ENCODE measurements around the gene SPRED2. TPM values are rescaled to one million over a fixed set of nuclear protein-coding genes. Genes with fewer than 3 reads are reported as not detected.

The SPRED2 gene
- total and polyA plus RNA-seq, 2 of the 8 experiments (the other 6 are each of a cell fraction or from before 2014, with no cell fraction given): 15.3 to 22.5 TPM

DNA sequence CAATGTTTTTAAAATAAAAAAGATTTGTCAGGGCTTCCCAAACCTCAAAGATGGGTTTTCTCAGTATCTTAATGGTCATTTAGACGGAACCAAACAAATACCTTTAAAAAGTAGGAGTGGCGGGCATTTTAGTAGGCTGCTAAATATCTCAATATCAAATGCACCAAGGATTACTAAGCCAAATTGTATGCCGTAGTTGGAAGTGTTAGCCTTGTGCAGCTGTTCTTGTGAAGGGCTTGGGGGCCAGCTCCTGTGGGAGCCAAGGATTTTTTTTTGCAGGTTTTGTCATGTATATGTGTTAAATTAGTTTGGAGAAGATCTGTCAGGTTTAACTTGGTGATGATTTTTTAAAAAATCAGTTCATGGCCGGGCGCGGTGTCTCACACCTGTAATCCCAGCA lies 152.6 kb downstream of the SPRED2 start:
- H3K4me3 ChIP-seq (ENCODE audit: extremely low read depth in 1 of 4, insufficient read depth in 2 of 4, low read depth in 3 of 4, low read length in 4 of 4): no peak overlapping the region
- DNase-seq (ENCODE audit: low read depth in 1 of 2, low spot score in 2 of 2): no peak
- peaks cover 37 to 64% (median 62%) of the 10 kb centered on the region in 4 experiments for H3K27me3 ChIP-seq (replicated peaks in 1 of 4; ENCODE audit: control insufficient read depth in 3 of 4, extremely low read depth in 1 of 4, insufficient read depth in 3 of 4, low read length in 3 of 4)
- H4K5ac ChIP-seq (ENCODE audit: insufficient read length, low read depth, low read length): no peak overlapping the region
- H4K8ac ChIP-seq (ENCODE audit: extremely low read depth, insufficient read depth, low read length): no peak overlapping the region
- H3K18ac ChIP-seq (ENCODE audit: extremely low read depth, low read length): no peak overlapping the region
- no peak overlapping the region for H2AFZ ChIP-seq (ENCODE audit: low read length)
- no peak overlapping the region for H2BK15ac ChIP-seq (ENCODE audit: low read length)
- 88% methylated on average over 6 of the region's 6 CpGs; no CpG with 5 or more reads in 1 of the 2 experiments for WGBS, 2 experiments (ENCODE audit: extremely low coverage in 1 of 2, insufficient coverage in 1 of 2, insufficient read length in 1 of 2, insufficient replicate concordance in 2 of 2, low coverage in 1 of 2, low lambda C conversion rate in 2 of 2, missing lambda C conversion rate in 1 of 2)
- H3K27ac ChIP-seq (ENCODE audit: low read depth, low read length): no peak overlapping the region
- ChIA-PET CTCF (ENCODE audit: partially characterized antibody) (interaction anchor here (0.6 to 1.8 kb wide), 4 partner anchors 13 to 294 kb away, joined by 3 to 7 read pairs (median 3); no protein-coding TSS in a partner anchor), POLR2A (ENCODE audit: partially characterized antibody) (interaction anchor here (0.6 kb wide), 1 partner anchor 21 kb away, joined by 3 read pairs; no protein-coding TSS in a partner anchor)
- no peak overlapping the region for H4K91ac ChIP-seq (replicated peaks; ENCODE audit: insufficient read length, low read length)
- H3K79me2 ChIP-seq (ENCODE audit: control insufficient read depth in 1 of 2, insufficient read depth in 2 of 2, low read length in 2 of 2): no peaks in the 10 kb centered on the region
- no peaks in the 10 kb centered on the region for H3K36me3 ChIP-seq (ENCODE audit: control insufficient read depth in 2 of 4, insufficient read depth in 4 of 4, low read length in 3 of 4)
- H4K20me1 ChIP-seq (replicated peaks in 1 of 2; ENCODE audit: control insufficient read depth in 1 of 2, insufficient read depth in 2 of 2, low read length in 2 of 2): peaks cover 0 to 16% of the 10 kb centered on the region in 2 experiments
- H3K4ac ChIP-seq (replicated peaks; ENCODE audit: insufficient read length, low read depth, low read length): no peak overlapping the region
- no peak overlapping the region for H2BK5ac ChIP-seq (ENCODE audit: low read depth, low read length)
- no peak overlapping the region for H3K14ac ChIP-seq (ENCODE audit: insufficient read length)
- H2BK120ac ChIP-seq (replicated peaks; ENCODE audit: low read depth, low read length): no peak overlapping the region
- H2AK5ac ChIP-seq (ENCODE audit: low read depth, low read length): no peak overlapping the region
- H3K9me3 ChIP-seq (ENCODE audit: insufficient read depth in 2 of 2, low read depth in 1 of 2, low read length in 1 of 2): no peaks in the 10 kb centered on the region
- H3K9ac ChIP-seq (replicated peaks in 1 of 4; ENCODE audit: extremely low read depth in 1 of 4, low read depth in 3 of 4, low read length in 3 of 4): no peak overlapping the region
- 0 out of 7 replicates have a peak, but pooled peaks cover 0 to 2% (median 0%) of the 10 kb centered on the region in 4 experiments for H3K4me1 ChIP-seq (replicated peaks in 1 of 4; ENCODE audit: control insufficient read depth in 3 of 4, insufficient read depth in 4 of 4, low read length in 3 of 4)
- FAIRE-seq: no peak
- H3K79me1 ChIP-seq (ENCODE audit: low read depth, low read length): no peaks in the 10 kb centered on the region
- H3K23me2 ChIP-seq (ENCODE audit: low read depth, low read length): no peaks in the 10 kb centered on the region
- H3K4me2 ChIP-seq (ENCODE audit: insufficient read depth in 1 of 2, low read depth in 2 of 2, low read length in 2 of 2): no peak overlapping the region
- no peak overlapping the region for H2BK12ac ChIP-seq (ENCODE audit: low read depth, low read length)
- no peak overlapping the region for H3K23ac ChIP-seq (ENCODE audit: insufficient read length)
- H2BK20ac ChIP-seq (ENCODE audit: low read length): no peak overlapping the region
- no peak overlapping the region for H3K56ac ChIP-seq (replicated peaks; ENCODE audit: insufficient read length, low read depth, low read length)
- TF ChIP-seq, protein P1, sequence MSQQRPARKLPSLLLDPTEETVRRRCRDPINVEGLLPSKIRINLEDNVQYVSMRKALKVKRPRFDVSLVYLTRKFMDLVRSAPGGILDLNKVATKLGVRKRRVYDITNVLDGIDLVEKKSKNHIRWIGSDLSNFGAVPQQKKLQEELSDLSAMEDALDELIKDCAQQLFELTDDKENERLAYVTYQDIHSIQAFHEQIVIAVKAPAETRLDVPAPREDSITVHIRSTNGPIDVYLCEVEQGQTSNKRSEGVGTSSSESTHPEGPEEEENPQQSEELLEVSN (IDR thresholded peaks at IDR 0.05): no peak
- TF ChIP-seq NRF1 (IDR thresholded peaks at IDR 0.05; ENCODE audit: low read depth, low read length) (no peak), BRCA1 (IDR thresholded peaks at IDR 0.05; ENCODE audit: low read depth, low read length) (no peak), MAFK (IDR thresholded peaks at IDR 0.05; ENCODE audit: low read depth, low read length) (no peak), KDM1A (IDR thresholded peaks at IDR 0.05; ENCODE audit: borderline replicate concordance, low read length) (no peak), CHD1 (IDR thresholded peaks at IDR 0.05; ENCODE audit: low read depth, low read length) (no peak), CTBP2 (IDR thresholded peaks at IDR 0.05; ENCODE audit: borderline replicate concordance, insufficient read depth, insufficient read length, low read length) (no peak), GABPA (IDR thresholded peaks at IDR 0.05; ENCODE audit: borderline replicate concordance, insufficient read depth, low read length) (no peak), TCF12 (IDR thresholded peaks at IDR 0.05; ENCODE audit: low read depth, low read length) (no peak), HDAC2 (IDR thresholded peaks at IDR 0.05; ENCODE audit: borderline replicate concordance in 1 of 2, low read depth in 2 of 2, low read length in 2 of 2) (no peak), FOSL1 (IDR thresholded peaks at IDR 0.05; ENCODE audit: insufficient read depth, low read depth, low read length) (no peak)
- TF ChIP-seq, protein P2, sequence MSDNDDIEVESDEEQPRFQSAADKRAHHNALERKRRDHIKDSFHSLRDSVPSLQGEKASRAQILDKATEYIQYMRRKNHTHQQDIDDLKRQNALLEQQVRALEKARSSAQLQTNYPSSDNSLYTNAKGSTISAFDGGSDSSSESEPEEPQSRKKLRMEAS (IDR thresholded peaks at IDR 0.05): no peak

Measured in H1 (cell line).